Panc1 (cell line): ENCODE results near the gene FARS2. TPM values are rescaled to one million over a fixed set of nuclear protein-coding genes. Genes with fewer than 3 reads are reported as not detected.

Source experiments
- ATAC-seq: fragments of 200-7000 bp; cut with Tn5 transposase; 2 replicates; pipeline ENCODE4 v1.9.1; 2020; ENCODE audit warnings: mild to moderate bottlenecking, moderate library complexity
- BruUV-seq: library from RNA; stranded (reverse); fragments of 400-500 nt; replicated peaks from 2 replicates; lab custom pipeline; 2021; lab: Mats Ljungman, UMichigan
- CTCF ChIA-PET: fragments of 300-600 bp; sonication (Branson Sonifier 250); formaldehyde crosslinking; loops from one replicate; lab custom pipeline; 2022; ENCODE audit warnings: antibody characterized with exemption; lab: Charles Lee
- POLR2A ChIA-PET: fragments of 300-600 bp; sonication (Branson Sonifier 250); formaldehyde crosslinking; loops from one replicate; lab custom pipeline; 2022; ENCODE audit warnings: antibody characterized with exemption; lab: Charles Lee
- DNase-seq: peaks from one replicate; pipeline ENCODE4 v3.0.0-alpha.2; 2010; ENCODE audit warnings: low read depth, low spot score
- H3K27ac ChIP-seq: 2 replicates; pipeline ENCODE4 v1.5.1; 2011; ENCODE audit warnings: mild to moderate bottlenecking, low read length, inconsistent platforms
- H3K27me3 ChIP-seq: fragments of 200-500 bp; sonication (Bioruptor generic); 2 replicates; pipeline ENCODE4 v1.6.0; 2014; ENCODE audit warnings: low read length, inconsistent platforms; ENCODE audit not compliant: control insufficient read depth, insufficient read depth
- H3K36me3 ChIP-seq: fragments of 200-500 bp; sonication (Bioruptor generic); 2 replicates; pipeline ENCODE4 v1.5.1; 2014; ENCODE audit warnings: inconsistent platforms, mild to moderate bottlenecking, low read length, moderate library complexity; ENCODE audit not compliant: control insufficient read depth, insufficient read depth
- H3K4me1 ChIP-seq: 2 replicates; pipeline ENCODE4 v1.5.1; 2011; ENCODE audit warnings: inconsistent platforms, mild to moderate bottlenecking, low read length, moderate library complexity; ENCODE audit not compliant: control insufficient read depth, insufficient read depth
- H3K4me3 ChIP-seq, 2 experiments: 2 replicates each; pipeline ENCODE4 v1.5.1; 2011 to 2012; ENCODE audit warnings: low read depth in 2 of 2, low read length in 2 of 2, mild to moderate bottlenecking in 2 of 2, inconsistent platforms in 1 of 2, moderate library complexity in 1 of 2
- H3K9me3 ChIP-seq: fragments of 200-500 bp; sonication (Bioruptor generic); 2 replicates; pipeline ENCODE4 v1.5.1; 2014; ENCODE audit warnings: low read depth, mild to moderate bottlenecking, inconsistent platforms, low read length, moderate library complexity; ENCODE audit not compliant: control insufficient read depth, insufficient read depth
- POLR2AphosphoS5 ChIP-seq: IDR thresholded peaks from 2 replicates; pipeline ENCODE4 v1.6.1; 2012; ENCODE audit warnings: mild to moderate bottlenecking, low read depth, low read length, moderate library complexity
- SIN3A ChIP-seq: IDR thresholded peaks from 2 replicates; pipeline ENCODE4 v1.6.1; 2012; ENCODE audit warnings: low read depth, mild to moderate bottlenecking, low read length, moderate library complexity, borderline replicate concordance; ENCODE audit not compliant: insufficient read depth
- TCF7L2 ChIP-seq: IDR thresholded peaks from 2 replicates; pipeline ENCODE4 v1.6.1; 2011; ENCODE audit warnings: mild to moderate bottlenecking, low read depth, low read length, inconsistent platforms
- in situ Hi-C: cut with HindIII; loops from 2 replicates; pipeline ENCODE4 v1.10.0; 2016; ENCODE audit warnings: low sequenced_read_pairs, low pct_unique_long_range_greater_than_20kb
- intact Hi-C: fragments of 100-400 bp; cut with micrococcal nuclease; formaldehyde crosslinking; loops from one replicate; pipeline ENCODE4 v1.10.0; 2022; ENCODE audit not compliant: unreplicated experiment
- total RNA-seq: library from RNA; stranded (reverse); gene quantifications from one replicate; pipeline ENCODE4 v1.2.1, GENCODE V29; 2021; ENCODE audit not compliant: unreplicated experiment
- TF ChIP-seq, protein P1 (sequence below): fragments of 450-650 bp; IDR thresholded peaks from 2 replicates; pipeline ENCODE4 v1.5.1; 2017; ENCODE audit warnings: mild to moderate bottlenecking
- TF ChIP-seq, protein P2 (sequence below), 2 experiments: IDR thresholded peaks; 2 replicates each; pipeline ENCODE4 v1.6.1; 2011 to 2012; ENCODE audit warnings: low read depth in 2 of 2, control low read depth in 1 of 2, low read length in 1 of 2, mild to moderate bottlenecking in 1 of 2, moderate library complexity in 1 of 2; ENCODE audit not compliant: insufficient read depth in 1 of 2

Gene FARS2
- total RNA-seq, 1 experiment from 2014 or later, result 12.8 TPM

DNA sequence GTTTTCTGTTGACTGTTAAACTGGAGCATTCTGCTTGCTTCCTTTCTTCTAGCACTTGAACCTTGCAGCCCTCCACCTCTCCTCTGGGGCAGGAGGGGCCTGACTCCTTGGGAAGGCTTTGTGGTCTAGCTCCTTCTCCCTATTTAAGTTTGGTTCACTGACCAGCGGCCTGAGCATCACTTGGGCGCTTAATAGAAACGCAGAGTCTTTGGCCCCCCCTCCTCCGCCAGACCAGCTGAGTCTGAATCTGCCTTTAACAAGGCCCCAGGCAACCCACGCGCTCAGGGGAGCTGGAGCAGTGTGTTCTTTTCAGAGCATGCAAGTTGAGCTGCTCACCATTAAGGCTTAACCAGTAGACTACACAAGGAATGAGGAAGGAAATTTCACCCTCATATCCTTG, 519.7 kb downstream of the FARS2 start:
- no TSS peak for BruUV-seq
- CTCF ChIA-PET, result no interaction called here
- Histone ChIP-seq H3K9me3 (no peaks in the 10 kb centered on the region), H3K27me3 (no peaks in the 10 kb centered on the region), H3K4me3 (no peak overlapping the region), H3K27ac (no peak overlapping the region), H3K36me3 (no peaks in the 10 kb centered on the region), H3K4me1 (no peaks in the 10 kb centered on the region)
- POLR2A ChIA-PET, result no interaction called here
- in situ Hi-C loops, result no loop called here
- TF ChIP-seq POLR2AphosphoS5, result no peak
- no peak for TF ChIP-seq TCF7L2
- no peak for TF ChIP-seq SIN3A
- TF ChIP-seq, protein P1, sequence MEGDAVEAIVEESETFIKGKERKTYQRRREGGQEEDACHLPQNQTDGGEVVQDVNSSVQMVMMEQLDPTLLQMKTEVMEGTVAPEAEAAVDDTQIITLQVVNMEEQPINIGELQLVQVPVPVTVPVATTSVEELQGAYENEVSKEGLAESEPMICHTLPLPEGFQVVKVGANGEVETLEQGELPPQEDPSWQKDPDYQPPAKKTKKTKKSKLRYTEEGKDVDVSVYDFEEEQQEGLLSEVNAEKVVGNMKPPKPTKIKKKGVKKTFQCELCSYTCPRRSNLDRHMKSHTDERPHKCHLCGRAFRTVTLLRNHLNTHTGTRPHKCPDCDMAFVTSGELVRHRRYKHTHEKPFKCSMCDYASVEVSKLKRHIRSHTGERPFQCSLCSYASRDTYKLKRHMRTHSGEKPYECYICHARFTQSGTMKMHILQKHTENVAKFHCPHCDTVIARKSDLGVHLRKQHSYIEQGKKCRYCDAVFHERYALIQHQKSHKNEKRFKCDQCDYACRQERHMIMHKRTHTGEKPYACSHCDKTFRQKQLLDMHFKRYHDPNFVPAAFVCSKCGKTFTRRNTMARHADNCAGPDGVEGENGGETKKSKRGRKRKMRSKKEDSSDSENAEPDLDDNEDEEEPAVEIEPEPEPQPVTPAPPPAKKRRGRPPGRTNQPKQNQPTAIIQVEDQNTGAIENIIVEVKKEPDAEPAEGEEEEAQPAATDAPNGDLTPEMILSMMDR, result no peak
- TF ChIP-seq, protein P2, sequence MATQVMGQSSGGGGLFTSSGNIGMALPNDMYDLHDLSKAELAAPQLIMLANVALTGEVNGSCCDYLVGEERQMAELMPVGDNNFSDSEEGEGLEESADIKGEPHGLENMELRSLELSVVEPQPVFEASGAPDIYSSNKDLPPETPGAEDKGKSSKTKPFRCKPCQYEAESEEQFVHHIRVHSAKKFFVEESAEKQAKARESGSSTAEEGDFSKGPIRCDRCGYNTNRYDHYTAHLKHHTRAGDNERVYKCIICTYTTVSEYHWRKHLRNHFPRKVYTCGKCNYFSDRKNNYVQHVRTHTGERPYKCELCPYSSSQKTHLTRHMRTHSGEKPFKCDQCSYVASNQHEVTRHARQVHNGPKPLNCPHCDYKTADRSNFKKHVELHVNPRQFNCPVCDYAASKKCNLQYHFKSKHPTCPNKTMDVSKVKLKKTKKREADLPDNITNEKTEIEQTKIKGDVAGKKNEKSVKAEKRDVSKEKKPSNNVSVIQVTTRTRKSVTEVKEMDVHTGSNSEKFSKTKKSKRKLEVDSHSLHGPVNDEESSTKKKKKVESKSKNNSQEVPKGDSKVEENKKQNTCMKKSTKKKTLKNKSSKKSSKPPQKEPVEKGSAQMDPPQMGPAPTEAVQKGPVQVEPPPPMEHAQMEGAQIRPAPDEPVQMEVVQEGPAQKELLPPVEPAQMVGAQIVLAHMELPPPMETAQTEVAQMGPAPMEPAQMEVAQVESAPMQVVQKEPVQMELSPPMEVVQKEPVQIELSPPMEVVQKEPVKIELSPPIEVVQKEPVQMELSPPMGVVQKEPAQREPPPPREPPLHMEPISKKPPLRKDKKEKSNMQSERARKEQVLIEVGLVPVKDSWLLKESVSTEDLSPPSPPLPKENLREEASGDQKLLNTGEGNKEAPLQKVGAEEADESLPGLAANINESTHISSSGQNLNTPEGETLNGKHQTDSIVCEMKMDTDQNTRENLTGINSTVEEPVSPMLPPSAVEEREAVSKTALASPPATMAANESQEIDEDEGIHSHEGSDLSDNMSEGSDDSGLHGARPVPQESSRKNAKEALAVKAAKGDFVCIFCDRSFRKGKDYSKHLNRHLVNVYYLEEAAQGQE (IDR thresholded peaks at IDR 0.05; ENCODE audit: insufficient read depth in 1 of 2, low read depth in 2 of 2, low read length in 1 of 2), result no peak
- DNase-seq, result no peak
- intact Hi-C loops, result no loop called here
- no peak for ATAC-seq

DNA sequence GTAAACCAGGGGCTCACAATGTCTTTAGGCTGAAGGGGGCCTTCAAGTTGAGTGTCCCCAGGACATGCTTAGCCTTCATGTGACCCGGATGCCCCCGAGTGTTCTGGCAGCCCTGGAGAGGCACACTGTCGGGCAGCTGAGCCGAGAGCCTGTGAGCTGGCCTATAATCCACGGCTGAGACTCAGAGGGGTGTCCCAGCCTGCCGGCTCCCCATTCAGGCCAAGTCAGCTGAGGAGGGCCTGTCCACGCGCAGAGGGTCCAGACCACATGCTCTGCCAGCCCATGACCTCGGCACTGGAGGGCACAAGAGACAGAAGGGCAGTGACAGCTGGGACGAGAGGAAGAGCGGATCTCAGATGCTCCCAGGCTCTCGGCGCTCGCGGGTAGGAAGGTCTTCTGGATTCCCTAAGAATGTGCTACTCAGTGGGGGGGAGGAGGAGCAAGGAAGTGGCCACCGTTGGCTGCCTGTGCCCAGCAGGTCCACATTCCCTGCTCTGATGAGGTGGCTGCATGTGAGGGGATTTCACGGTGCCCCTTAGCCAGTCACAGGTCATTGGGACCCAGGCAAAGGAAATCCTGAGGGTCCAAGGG, 520.7 kb downstream of the FARS2 start:
- ChIA-PET CTCF (no interaction called here), POLR2A (no interaction called here)
- DNase-seq (no peak), ATAC-seq (no peak)
- in situ Hi-C loops, result no loop called here
- intact Hi-C loops, result no loop called here
- Histone ChIP-seq H3K27ac (no peak overlapping the region), H3K27me3 (no peaks in the 10 kb centered on the region), H3K4me3 (no peak overlapping the region), H3K9me3 (no peaks in the 10 kb centered on the region), H3K4me1 (no peaks in the 10 kb centered on the region), H3K36me3 (no peaks in the 10 kb centered on the region)
- TF ChIP-seq, protein P2 (IDR thresholded peaks at IDR 0.05; ENCODE audit: insufficient read depth in 1 of 2, low read depth in 2 of 2, low read length in 1 of 2), result no peak
- TF ChIP-seq, protein P1, result no peak
- TF ChIP-seq TCF7L2 (no peak), SIN3A (no peak), POLR2AphosphoS5 (no peak)
- no TSS peak for BruUV-seq
